ENCODE results near the gene ZNF536. TPM values are rescaled to one million over a fixed set of nuclear protein-coding genes. Genes with fewer than 3 reads are reported as not detected.

ZNF536 gene
- total and polyA plus RNA-seq, 9 of the 15 experiments (the other 6 are each of a cell fraction or from before 2014, with no cell fraction given): not detected

- Histone ChIP-seq H3K4me1 (replicated peaks in 1 of 2; ENCODE audit: control insufficient read depth in 2 of 2, insufficient read depth in 2 of 2, low read length in 2 of 2) (no peaks in the 10 kb centered on the region), H3K4me3 (no peak overlapping the region), H3K27me3 (ENCODE audit: control insufficient read depth in 2 of 2, insufficient read depth in 2 of 2, low read length in 2 of 2) (peaks cover 0 to 6% of the 10 kb centered on the region in 2 experiments; a peak in 2 of 5 replicates), H3K9me3 (replicated peaks; ENCODE audit: control insufficient read depth, insufficient read depth, low read depth, low read length) (no peaks in the 10 kb centered on the region), H4K20me1 (replicated peaks; ENCODE audit: control insufficient read depth, insufficient read depth, low read length) (peaks cover 4% of the 10 kb centered on the region; the same call in 1 of the 2 replicates), H3K27ac (ENCODE audit: extremely low read depth, low read depth, low read length) (no peak overlapping the region), H3K9ac (ENCODE audit: insufficient read depth in 1 of 2, low read depth in 2 of 2, low read length in 2 of 2) (no peak overlapping the region), H3K36me3 (ENCODE audit: control insufficient read depth, insufficient read depth, low read length) (no peaks in the 10 kb centered on the region), H2AFZ (ENCODE audit: low read depth, low read length) (no peak overlapping the region), H3K79me2 (ENCODE audit: control insufficient read depth, insufficient read depth, low read length) (no peaks in the 10 kb centered on the region), H3K4me2 (ENCODE audit: insufficient read depth, low read length) (no peak overlapping the region), H3K9me1 (ENCODE audit: control insufficient read depth, insufficient read depth, low read length) (peaks cover 2% of the 10 kb centered on the region)
- intact Hi-C loops (cut with micrococcal nuclease) (no loop called here), in situ Hi-C loops (cut with MboI) (no loop called here)
- no peak for FAIRE-seq
- ChIA-PET POLR2A (interaction anchor here (0.6 to 1.0 kb wide), 2 partner anchors 16 to 27 kb away, joined by 4 to 5 read pairs; no protein-coding TSS in a partner anchor), CTCF (ENCODE audit: low intra/inter-chr PET ratio) (no interaction called here)
- no peak for TF ChIP-seq XRCC3 (IDR thresholded peaks at IDR 0.05)
- DNase-seq (ENCODE audit: extremely low read depth in 1 of 4, low spot score in 3 of 4): no peak
- BruUV-seq (replicated peaks): no TSS peak
- ATAC-seq: no peak
- under 1% methylated on average over 14 of the region's 14 CpGs for WGBS (ENCODE audit: insufficient coverage, low coverage, missing lambda C conversion rate)
Observed at GRCh38 chr19:30335306-30335886, 36.8 kb upstream of the ZNF536 start.

- Histone ChIP-seq H3K4me1 (replicated peaks in 1 of 2; ENCODE audit: control insufficient read depth in 2 of 2, insufficient read depth in 2 of 2, low read length in 2 of 2) (no peaks in the 10 kb centered on the region), H3K9ac (ENCODE audit: insufficient read depth in 1 of 2, low read depth in 2 of 2, low read length in 2 of 2) (no peak overlapping the region), H3K27me3 (ENCODE audit: control insufficient read depth in 2 of 2, insufficient read depth in 2 of 2, low read length in 2 of 2) (peaks cover 0 to 6% of the 10 kb centered on the region in 2 experiments; a peak in 2 of 5 replicates), H3K27ac (ENCODE audit: extremely low read depth, low read depth, low read length) (no peak overlapping the region), H3K4me2 (ENCODE audit: insufficient read depth, low read length) (no peak overlapping the region), H4K20me1 (replicated peaks; ENCODE audit: control insufficient read depth, insufficient read depth, low read length) (peaks cover 4% of the 10 kb centered on the region; the same call in 1 of the 2 replicates), H3K9me1 (ENCODE audit: control insufficient read depth, insufficient read depth, low read length) (peaks cover 2% of the 10 kb centered on the region), H3K4me3 (no peak overlapping the region), H2AFZ (ENCODE audit: low read depth, low read length) (no peak overlapping the region), H3K36me3 (ENCODE audit: control insufficient read depth, insufficient read depth, low read length) (no peaks in the 10 kb centered on the region), H3K9me3 (replicated peaks; ENCODE audit: control insufficient read depth, insufficient read depth, low read depth, low read length) (no peaks in the 10 kb centered on the region), H3K79me2 (ENCODE audit: control insufficient read depth, insufficient read depth, low read length) (no peaks in the 10 kb centered on the region)
- 0% methylated on average over 6 of the region's 6 CpGs for WGBS (ENCODE audit: insufficient coverage, low coverage, missing lambda C conversion rate)
- in situ Hi-C loops (cut with MboI): no loop called here
- ChIA-PET CTCF (ENCODE audit: low intra/inter-chr PET ratio) (no interaction called here), POLR2A (no interaction called here)
- ATAC-seq: no peak
- no peak for DNase-seq (ENCODE audit: extremely low read depth in 1 of 4, low spot score in 3 of 4)
- BruUV-seq (replicated peaks): no TSS peak
- intact Hi-C loops (cut with micrococcal nuclease): no loop called here
- TF ChIP-seq ZNF445 (CRISPR knock-in tag; IDR thresholded peaks at IDR 0.05; ENCODE audit: low read depth): no peak
- 0 out of 2 replicates have a peak, but pooled peaks have one; percentile 12 for TF ChIP-seq ZKSCAN1 (IDR thresholded peaks at IDR 0.05; ENCODE audit: low read depth, low read length)
- FAIRE-seq: no peak
Observed at GRCh38 chr19:30336290-30336689, 35.9 kb upstream of the ZNF536 start.
